Measurements from ENCODE around the gene CACNA2D4. TPM values are rescaled to one million over a fixed set of nuclear protein-coding genes. Genes with fewer than 3 reads are reported as not detected.

The CACNA2D4 gene
- total and polyA plus RNA-seq, 2 donors from 2014 or later = 2.5 to 7.3 TPM

DNA sequence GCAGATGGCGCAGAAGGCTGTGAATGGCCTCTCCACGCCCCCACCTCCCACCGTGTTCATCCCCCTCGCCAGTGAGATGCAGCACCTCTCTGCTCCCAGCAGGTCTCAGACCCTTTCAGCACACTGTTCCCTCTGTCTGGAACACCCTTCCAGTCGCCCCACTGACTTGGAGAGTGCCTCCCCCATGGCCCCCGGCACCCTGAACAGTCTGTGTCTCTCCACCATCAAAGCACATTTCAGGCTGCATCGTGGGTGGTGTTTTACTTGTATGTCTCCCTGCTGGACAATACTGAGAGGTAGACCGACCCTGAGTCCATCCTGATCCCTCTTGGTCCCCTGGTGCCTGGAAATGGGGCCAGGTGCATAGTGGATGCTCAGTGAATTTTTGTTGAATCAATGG, 34.9 kb downstream of the CACNA2D4 start:
- TF ChIP-seq, protein P1, sequence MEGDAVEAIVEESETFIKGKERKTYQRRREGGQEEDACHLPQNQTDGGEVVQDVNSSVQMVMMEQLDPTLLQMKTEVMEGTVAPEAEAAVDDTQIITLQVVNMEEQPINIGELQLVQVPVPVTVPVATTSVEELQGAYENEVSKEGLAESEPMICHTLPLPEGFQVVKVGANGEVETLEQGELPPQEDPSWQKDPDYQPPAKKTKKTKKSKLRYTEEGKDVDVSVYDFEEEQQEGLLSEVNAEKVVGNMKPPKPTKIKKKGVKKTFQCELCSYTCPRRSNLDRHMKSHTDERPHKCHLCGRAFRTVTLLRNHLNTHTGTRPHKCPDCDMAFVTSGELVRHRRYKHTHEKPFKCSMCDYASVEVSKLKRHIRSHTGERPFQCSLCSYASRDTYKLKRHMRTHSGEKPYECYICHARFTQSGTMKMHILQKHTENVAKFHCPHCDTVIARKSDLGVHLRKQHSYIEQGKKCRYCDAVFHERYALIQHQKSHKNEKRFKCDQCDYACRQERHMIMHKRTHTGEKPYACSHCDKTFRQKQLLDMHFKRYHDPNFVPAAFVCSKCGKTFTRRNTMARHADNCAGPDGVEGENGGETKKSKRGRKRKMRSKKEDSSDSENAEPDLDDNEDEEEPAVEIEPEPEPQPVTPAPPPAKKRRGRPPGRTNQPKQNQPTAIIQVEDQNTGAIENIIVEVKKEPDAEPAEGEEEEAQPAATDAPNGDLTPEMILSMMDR (IDR thresholded peaks at IDR 0.05; ENCODE audit: borderline replicate concordance, extremely low read depth, insufficient read depth) = no peak
- Histone ChIP-seq H3K4me3 (ENCODE audit: low read length in 3 of 3) (no peak overlapping the region), H3K27ac (ENCODE audit: low read depth in 2 of 2, low read length in 2 of 2) (no peak overlapping the region), H3K36me3 (ENCODE audit: control insufficient read depth in 2 of 3, insufficient read depth in 3 of 3, low read length in 3 of 3) (no peaks in the 10 kb centered on the region), H3K27me3 (ENCODE audit: control insufficient read depth, insufficient read depth, low read length) (no peaks in the 10 kb centered on the region), H3K4me1 (ENCODE audit: control insufficient read depth in 2 of 3, insufficient read depth in 2 of 3, low read depth in 1 of 3, low read length in 3 of 3) (no peaks in the 10 kb centered on the region), H3K9me3 (ENCODE audit: control insufficient read depth in 2 of 3, insufficient read depth in 1 of 3, low read length in 3 of 3) (no peaks in the 10 kb centered on the region), H3K9ac (ENCODE audit: low read length in 3 of 3) (no peak overlapping the region)
- intact Hi-C loops (cut with DNase I) = no loop called here
- FAIRE-seq = no peak
- peak in 1 of 5 donors; percentile 39 for DNase-seq

GRCh38 chr12:1882850-1883470, 35.5 kb downstream of the CACNA2D4 start:
- no peak overlapping the region for H3K9ac ChIP-seq (ENCODE audit: low read length in 3 of 3)
- TF ChIP-seq, protein P1 (IDR thresholded peaks at IDR 0.05; ENCODE audit: borderline replicate concordance, extremely low read depth, insufficient read depth) = no peak
- no peaks in the 10 kb centered on the region for H3K27me3 ChIP-seq (ENCODE audit: control insufficient read depth, insufficient read depth, low read length)
- H3K9me3 ChIP-seq (ENCODE audit: control insufficient read depth in 2 of 3, insufficient read depth in 1 of 3, low read length in 3 of 3) = no peaks in the 10 kb centered on the region
- FAIRE-seq = no peak
- no peak overlapping the region for H3K27ac ChIP-seq (ENCODE audit: low read depth in 2 of 2, low read length in 2 of 2)
- H3K4me1 ChIP-seq (ENCODE audit: control insufficient read depth in 2 of 3, insufficient read depth in 2 of 3, low read depth in 1 of 3, low read length in 3 of 3) = no peaks in the 10 kb centered on the region
- intact Hi-C loops (cut with DNase I) = no loop called here
- H3K36me3 ChIP-seq (ENCODE audit: control insufficient read depth in 2 of 3, insufficient read depth in 3 of 3, low read length in 3 of 3) = no peaks in the 10 kb centered on the region
- DNase-seq = peak in 1 of 5 donors; percentile 69
- no peak overlapping the region for H3K4me3 ChIP-seq (ENCODE audit: low read length in 3 of 3)

- Histone ChIP-seq H3K27ac (ENCODE audit: low read depth in 2 of 2, low read length in 2 of 2) (no peak overlapping the region), H3K36me3 (ENCODE audit: control insufficient read depth in 2 of 3, insufficient read depth in 3 of 3, low read length in 3 of 3) (no peaks in the 10 kb centered on the region), H3K27me3 (ENCODE audit: control insufficient read depth, insufficient read depth, low read length) (no peaks in the 10 kb centered on the region), H3K9me3 (ENCODE audit: control insufficient read depth in 2 of 3, insufficient read depth in 1 of 3, low read length in 3 of 3) (no peaks in the 10 kb centered on the region), H3K4me1 (ENCODE audit: control insufficient read depth in 2 of 3, insufficient read depth in 2 of 3, low read depth in 1 of 3, low read length in 3 of 3) (no peaks in the 10 kb centered on the region), H3K4me3 (ENCODE audit: low read length in 3 of 3) (no peak overlapping the region), H3K9ac (ENCODE audit: low read length in 3 of 3) (no peak overlapping the region)
- no peak for DNase-seq
- TF ChIP-seq, protein P1 (IDR thresholded peaks at IDR 0.05; ENCODE audit: borderline replicate concordance, extremely low read depth, insufficient read depth) = no peak
- intact Hi-C loops (cut with DNase I) = no loop called here
- no peak for FAIRE-seq
Measured at GRCh38 chr12:1882405-1882804, 36.0 kb downstream of the CACNA2D4 start.

GRCh38 chr12:1881936-1882335, 36.5 kb downstream of the CACNA2D4 start:
- no peaks in the 10 kb centered on the region for H3K4me1 ChIP-seq (ENCODE audit: control insufficient read depth in 2 of 3, insufficient read depth in 2 of 3, low read depth in 1 of 3, low read length in 3 of 3)
- no peak overlapping the region for H3K9ac ChIP-seq (ENCODE audit: low read length in 3 of 3)
- intact Hi-C loops (cut with DNase I) = no loop called here
- H3K27ac ChIP-seq (ENCODE audit: low read depth in 2 of 2, low read length in 2 of 2) = no peak overlapping the region
- DNase-seq (peak in 1 of 5 donors; percentile 31), FAIRE-seq (no peak)
- no peaks in the 10 kb centered on the region for H3K36me3 ChIP-seq (ENCODE audit: control insufficient read depth in 2 of 3, insufficient read depth in 3 of 3, low read length in 3 of 3)
- no peak overlapping the region for H3K4me3 ChIP-seq (ENCODE audit: low read length in 3 of 3)
- TF ChIP-seq, protein P1 (IDR thresholded peaks at IDR 0.05; ENCODE audit: borderline replicate concordance, extremely low read depth, insufficient read depth) = no peak
- H3K9me3 ChIP-seq (ENCODE audit: control insufficient read depth in 2 of 3, insufficient read depth in 1 of 3, low read length in 3 of 3) = no peaks in the 10 kb centered on the region
- no peaks in the 10 kb centered on the region for H3K27me3 ChIP-seq (ENCODE audit: control insufficient read depth, insufficient read depth, low read length)
